GM12801 (cell line): ENCODE measurements around the gene GLRX.

Experiments used
- TF ChIP-seq, protein P1 (sequence below): IDR thresholded peaks from one replicate; pipeline ENCODE4 v1.5.1; 2011; ENCODE audit warnings: control low read depth; ENCODE audit not compliant: insufficient read length; ENCODE audit errors: extremely low read depth

The GLRX gene

DNA sequence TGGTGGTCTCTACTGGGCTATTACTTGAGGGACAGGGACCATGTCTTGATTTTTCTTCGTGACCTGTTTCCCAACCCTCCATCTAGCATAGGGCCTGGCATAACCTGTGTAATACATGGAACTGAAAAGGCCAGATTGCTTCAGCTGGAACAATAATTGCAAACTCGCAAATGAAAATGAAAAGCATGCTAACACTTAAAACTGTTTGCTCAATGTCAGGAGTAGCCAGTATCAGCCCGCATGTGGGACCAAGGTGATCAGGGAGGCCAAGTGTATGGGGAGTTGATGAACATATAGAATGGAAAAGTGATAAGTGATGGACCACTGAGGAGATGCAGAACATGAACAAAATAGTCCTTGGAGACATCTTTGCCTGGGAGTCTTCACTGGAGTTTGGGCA, 25.2 kb downstream of the GLRX start:
- TF ChIP-seq, protein P1, sequence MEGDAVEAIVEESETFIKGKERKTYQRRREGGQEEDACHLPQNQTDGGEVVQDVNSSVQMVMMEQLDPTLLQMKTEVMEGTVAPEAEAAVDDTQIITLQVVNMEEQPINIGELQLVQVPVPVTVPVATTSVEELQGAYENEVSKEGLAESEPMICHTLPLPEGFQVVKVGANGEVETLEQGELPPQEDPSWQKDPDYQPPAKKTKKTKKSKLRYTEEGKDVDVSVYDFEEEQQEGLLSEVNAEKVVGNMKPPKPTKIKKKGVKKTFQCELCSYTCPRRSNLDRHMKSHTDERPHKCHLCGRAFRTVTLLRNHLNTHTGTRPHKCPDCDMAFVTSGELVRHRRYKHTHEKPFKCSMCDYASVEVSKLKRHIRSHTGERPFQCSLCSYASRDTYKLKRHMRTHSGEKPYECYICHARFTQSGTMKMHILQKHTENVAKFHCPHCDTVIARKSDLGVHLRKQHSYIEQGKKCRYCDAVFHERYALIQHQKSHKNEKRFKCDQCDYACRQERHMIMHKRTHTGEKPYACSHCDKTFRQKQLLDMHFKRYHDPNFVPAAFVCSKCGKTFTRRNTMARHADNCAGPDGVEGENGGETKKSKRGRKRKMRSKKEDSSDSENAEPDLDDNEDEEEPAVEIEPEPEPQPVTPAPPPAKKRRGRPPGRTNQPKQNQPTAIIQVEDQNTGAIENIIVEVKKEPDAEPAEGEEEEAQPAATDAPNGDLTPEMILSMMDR = no peak

GRCh38 chr5:95794070-95794516, 28.4 kb downstream of the GLRX start:
- TF ChIP-seq, protein P1 = no peak

DNA sequence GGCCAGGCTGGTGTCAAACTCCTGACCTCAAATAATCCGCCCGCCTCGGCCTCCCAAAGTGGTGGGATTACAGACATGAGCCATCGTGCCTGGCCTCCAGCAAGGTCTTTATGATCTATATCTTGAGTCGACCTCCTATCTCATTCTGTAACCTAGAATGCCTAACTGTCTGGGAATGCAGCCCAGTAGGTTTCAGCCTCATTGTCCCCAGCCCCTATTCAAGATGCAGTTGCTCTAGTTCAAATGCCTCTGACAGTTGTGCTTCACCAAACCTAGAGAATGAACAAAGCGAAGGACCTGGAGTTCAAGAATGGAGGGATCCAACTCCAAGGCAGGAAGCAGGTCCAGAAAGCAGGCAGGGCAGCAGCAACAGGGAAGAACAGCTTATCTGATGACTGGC, 30.8 kb downstream of the GLRX start:
- TF ChIP-seq, protein P1 = no peak

DNA sequence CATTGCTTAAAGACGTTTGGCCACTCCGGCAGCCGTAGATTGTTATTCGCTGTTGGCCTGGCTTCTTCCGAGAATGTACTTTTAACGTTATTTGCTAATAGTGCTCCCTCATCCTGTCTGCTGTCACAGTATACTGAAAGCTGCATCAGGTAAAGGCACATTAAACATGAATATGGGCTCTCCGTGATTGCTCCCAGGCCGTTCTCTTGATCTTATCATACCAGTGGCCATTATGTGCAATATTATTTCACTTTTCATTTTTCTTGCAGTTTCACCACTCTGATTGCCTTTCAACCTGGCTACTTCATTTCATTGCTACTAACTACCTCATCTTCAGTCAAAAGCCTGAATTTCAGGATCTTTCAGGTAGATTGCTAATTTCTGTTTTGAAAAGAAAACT, 34.0 kb downstream of the GLRX start:
- TF ChIP-seq, protein P1 = no peak

DNA sequence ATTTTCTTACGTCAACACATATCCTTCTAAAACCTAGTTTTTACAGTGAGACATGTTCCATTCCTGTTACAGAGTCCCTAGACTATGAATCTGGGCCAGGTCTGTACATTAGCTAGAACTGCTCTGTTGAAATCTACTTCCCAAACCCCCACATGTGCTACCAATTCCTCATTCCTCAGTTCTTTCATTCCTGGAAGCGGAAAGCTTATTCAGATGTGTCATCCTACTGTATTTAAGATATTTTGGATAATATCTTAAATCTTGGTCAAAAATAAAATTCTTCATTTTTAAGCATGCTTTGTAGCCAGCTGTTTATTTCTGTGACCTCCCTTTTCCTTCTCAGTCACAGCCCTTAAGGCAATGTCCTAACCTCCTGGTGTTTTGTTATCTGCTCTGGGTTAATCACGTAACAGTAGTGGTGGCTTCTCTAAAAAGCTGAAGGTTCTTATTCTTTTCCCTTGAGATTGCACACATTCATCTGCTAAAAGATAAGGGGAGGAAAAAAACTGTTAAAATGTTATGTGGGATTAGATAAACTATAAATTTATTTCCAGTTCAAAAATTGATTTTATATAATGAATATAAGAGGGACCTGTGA, 35.6 kb downstream of the GLRX start:
- TF ChIP-seq, protein P1 = no peak

DNA sequence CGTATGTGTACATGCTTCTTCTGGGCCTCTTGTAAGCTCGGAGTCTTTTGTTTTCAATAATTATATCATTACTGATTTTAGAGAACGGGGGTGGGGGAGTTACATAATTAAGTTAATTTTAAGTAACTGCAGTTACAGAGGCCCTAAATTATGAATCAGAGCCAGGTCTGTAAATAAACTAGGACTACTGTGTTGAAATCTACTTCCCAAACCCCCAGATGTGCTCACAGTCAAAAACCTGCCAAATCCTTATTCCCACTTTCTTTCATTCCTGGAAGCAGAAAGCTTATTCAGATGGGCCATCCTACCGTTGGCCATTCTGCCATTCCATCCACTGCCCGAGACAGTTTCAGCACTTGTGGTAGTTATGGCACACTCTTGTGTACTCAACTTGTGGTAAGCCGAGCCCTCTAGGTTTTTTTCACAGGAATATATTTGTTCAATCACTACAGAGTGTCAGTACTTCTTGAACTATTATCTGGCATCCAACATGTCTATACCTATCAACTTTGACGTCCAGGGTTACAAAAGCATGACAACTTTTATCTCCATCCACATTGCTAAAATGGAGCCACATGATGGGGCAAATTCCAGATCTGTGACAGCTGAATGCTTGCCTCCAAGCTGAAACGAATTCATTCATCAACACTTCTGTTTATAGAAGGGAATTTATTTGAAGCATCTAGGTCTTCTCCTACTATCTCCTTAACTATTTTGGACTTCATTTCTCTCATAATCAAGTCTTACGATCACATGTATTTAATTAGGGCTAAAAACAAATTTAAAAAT, 37.8 kb downstream of the GLRX start:
- TF ChIP-seq, protein P1 = no peak

GRCh38 chr5:95783661-95784060, 38.9 kb downstream of the GLRX start:
- TF ChIP-seq, protein P1 = no peak
